WTC11 (cell line): ENCODE data around the gene RPL36. TPM values are rescaled to one million over a fixed set of nuclear protein-coding genes. Genes with fewer than 3 reads are reported as not detected.
"Not testable (repeated sequence)": the region's sequence is repeated elsewhere in the genome, so short reads cannot be mapped to it uniquely, and the experiment has no call there.

ENCODE experiments used
- ATAC-seq: fragments of 200-7000 bp; cut with Tn5 transposase; 2 replicates; pipeline ENCODE4 v1.10.0; 2021; ENCODE audit warnings: mild to moderate bottlenecking, moderate library complexity
- CTCF ChIA-PET: fragments of 300-600 bp; sonication (Branson Sonifier 250); formaldehyde crosslinking; loops from one replicate; lab custom pipeline; 2021; ENCODE audit warnings: antibody characterized with exemption; lab: Charles Lee
- POLR2A ChIA-PET: fragments of 350-600 bp; sonication (Branson Sonifier 250); formaldehyde crosslinking; loops from one replicate; lab custom pipeline; 2021; ENCODE audit warnings: antibody characterized with exemption; lab: Charles Lee
- DNase-seq: peaks from one replicate; pipeline ENCODE4 v3.0.0; 2021; ENCODE audit warnings: low spot score
- H3K27ac Mint-ChIP-seq: 2 replicates; pipeline ENCODE4 v1.8.0; 2021; ENCODE audit warnings: mixed read lengths
- H3K27me3 Mint-ChIP-seq: 2 replicates; pipeline ENCODE4 v1.8.0; 2021; ENCODE audit warnings: low read depth, mild to moderate bottlenecking, moderate library complexity, mixed read lengths
- H3K36me3 Mint-ChIP-seq: 2 replicates; pipeline ENCODE4 v1.8.0; 2021; ENCODE audit warnings: mixed read lengths
- H3K4me1 Mint-ChIP-seq: 2 replicates; pipeline ENCODE4 v1.8.0; 2022; ENCODE audit warnings: mixed read lengths
- H3K4me3 Mint-ChIP-seq: 2 replicates; pipeline ENCODE4 v1.8.0; 2021; ENCODE audit warnings: mild to moderate bottlenecking, moderate library complexity, mixed read lengths
- H3K9me3 Mint-ChIP-seq: 2 replicates; pipeline ENCODE4 v1.8.0; 2021; ENCODE audit warnings: mixed read lengths
- AFF4 ChIP-seq: sonication (generic); formaldehyde crosslinking; IDR thresholded peaks from 2 replicates; pipeline ENCODE4 v1.8.1; 2023; ENCODE audit warnings: mild to moderate bottlenecking, missing genetic modification reagents, borderline replicate concordance
- AR ChIP-seq: fragments of 250-450 bp; sonication (Bioruptor Pico); IDR thresholded peaks from 2 replicates; pipeline ENCODE4 v1.9.0; 2021; ENCODE audit warnings: mild to moderate bottlenecking
- ARID4B ChIP-seq: sonication (generic); formaldehyde crosslinking; IDR thresholded peaks from 2 replicates; pipeline ENCODE4 v1.8.0; 2023; ENCODE audit warnings: missing genetic modification reagents, mild to moderate bottlenecking, borderline replicate concordance
- CBFB ChIP-seq: sonication (generic); formaldehyde crosslinking; IDR thresholded peaks from 2 replicates; pipeline ENCODE4 v1.8.1; 2022; ENCODE audit warnings: mild to moderate bottlenecking, low read depth, missing genetic modification reagents
- ERG ChIP-seq: fragments of 250-450 bp; sonication (Bioruptor Pico); IDR thresholded peaks from 2 replicates; pipeline ENCODE4 v1.8.0; 2021; ENCODE audit warnings: mild to moderate bottlenecking
- ETV6 ChIP-seq: sonication (generic); formaldehyde crosslinking; IDR thresholded peaks from 2 replicates; pipeline ENCODE4 v1.8.1; 2022; ENCODE audit warnings: mild to moderate bottlenecking, missing genetic modification reagents
- FOXJ3 ChIP-seq: sonication (generic); formaldehyde crosslinking; IDR thresholded peaks from 2 replicates; pipeline ENCODE4 v1.9.0; 2021; ENCODE audit warnings: missing genetic modification reagents, mild to moderate bottlenecking, borderline replicate concordance
- GRHL2 ChIP-seq: fragments of 250-450 bp; sonication (Bioruptor Pico); IDR thresholded peaks from 2 replicates; pipeline ENCODE4 v1.8.0; 2022; ENCODE audit warnings: mild to moderate bottlenecking, moderate library complexity; ENCODE audit not compliant: insufficient replicate concordance, severe bottlenecking
- HMGA2 ChIP-seq: fragments of 250-450 bp; sonication (Bioruptor Pico); IDR thresholded peaks from 2 replicates; pipeline ENCODE4 v1.4.0; 2021; ENCODE audit warnings: mild to moderate bottlenecking, moderate library complexity
- JUN ChIP-seq: sonication (generic); formaldehyde crosslinking; IDR thresholded peaks from 2 replicates; pipeline ENCODE4 v1.8.0; 2023; ENCODE audit warnings: mild to moderate bottlenecking, missing genetic modification reagents
- NR1H2 ChIP-seq: sonication (generic); formaldehyde crosslinking; IDR thresholded peaks from 2 replicates; pipeline ENCODE4 v1.9.0; 2021; ENCODE audit warnings: mild to moderate bottlenecking, moderate library complexity, missing genetic modification reagents
- NR2C2 ChIP-seq: sonication (generic); formaldehyde crosslinking; IDR thresholded peaks from 2 replicates; pipeline ENCODE4 v1.8.0; 2022; ENCODE audit warnings: mild to moderate bottlenecking, missing genetic modification reagents
- NR3C1 ChIP-seq: sonication (generic); formaldehyde crosslinking; conservative IDR thresholded peaks from 2 replicates; pipeline ENCODE4 v1.8.1; 2023; ENCODE audit warnings: low read depth, mild to moderate bottlenecking, missing genetic modification reagents
- PRRX2 ChIP-seq: fragments of 250-450 bp; sonication (Bioruptor Pico); IDR thresholded peaks from 2 replicates; pipeline ENCODE4 v1.8.0; 2021; ENCODE audit warnings: mild to moderate bottlenecking
- RORB ChIP-seq: fragments of 250-450 bp; sonication (Bioruptor Pico); IDR thresholded peaks from 2 replicates; pipeline ENCODE4 v1.9.0; 2021; ENCODE audit warnings: mild to moderate bottlenecking
- ZBTB43 ChIP-seq: sonication (generic); formaldehyde crosslinking; IDR thresholded peaks from 2 replicates; pipeline ENCODE4 v1.8.1; 2023; ENCODE audit warnings: mild to moderate bottlenecking, missing genetic modification reagents
- ZNF671 ChIP-seq: fragments of 250-450 bp; sonication (Bioruptor Pico); IDR thresholded peaks from 2 replicates; pipeline ENCODE4 v1.8.0; 2021; ENCODE audit warnings: mild to moderate bottlenecking
- total RNA-seq: library from RNA; stranded (reverse); gene quantifications from 3 replicates; pipeline ENCODE4 v1.2.3, GENCODE V29; 2021
- TF ChIP-seq, protein P1 (sequence below): sonication (generic); formaldehyde crosslinking; IDR thresholded peaks from 2 replicates; pipeline ENCODE4 v1.8.1; 2022; ENCODE audit warnings: mild to moderate bottlenecking, moderate library complexity, missing genetic modification reagents
- TF ChIP-seq, protein P2 (sequence below): sonication (generic); formaldehyde crosslinking; IDR thresholded peaks from 2 replicates; pipeline ENCODE4 v1.8.1; 2023; ENCODE audit warnings: mild to moderate bottlenecking, missing genetic modification reagents, moderate library complexity
- TF ChIP-seq, protein P3 (sequence below): sonication (generic); formaldehyde crosslinking; IDR thresholded peaks from 2 replicates; pipeline ENCODE4 v1.8.1; 2023; ENCODE audit warnings: mild to moderate bottlenecking, moderate library complexity, missing genetic modification reagents

RPL36 gene
- total RNA-seq, 1 experiment from 2014 or later, result 1,080 TPM

- Mint-ChIP-seq H3K36me3 (peaks cover 61% of the 10 kb centered on the region), H3K27ac (no peak overlapping the region), H3K9me3 (peaks cover 5% of the 10 kb centered on the region; the same call in 1 of the 2 replicates), H3K27me3 (no peaks in the 10 kb centered on the region), H3K4me1 (no peaks in the 10 kb centered on the region), H3K4me3 (no peak overlapping the region)
- ChIA-PET CTCF (no interaction called here), POLR2A (no interaction called here)
- DNase-seq (no peak), ATAC-seq (no peak)
- TF ChIP-seq JUN (no peak), NR2C2 (CRISPR knock-in tag) (no peak), ETV6 (CRISPR knock-in tag) (no peak), NR1H2 (no peak), AFF4 (no peak), HMGA2 (CRISPR knock-in tag) (no peak), GRHL2 (no peak), AR (no peak), RORB (no peak), PRRX2 (CRISPR knock-in tag) (no peak), ZNF671 (no peak), CBFB (CRISPR knock-in tag) (no peak), ZBTB43 (CRISPR knock-in tag) (no peak), ARID4B (CRISPR knock-in tag) (no peak), ERG (CRISPR knock-in tag) (no peak), NR3C1 (no peak), FOXJ3 (CRISPR knock-in tag) (no peak)
- TF ChIP-seq, protein P1, sequence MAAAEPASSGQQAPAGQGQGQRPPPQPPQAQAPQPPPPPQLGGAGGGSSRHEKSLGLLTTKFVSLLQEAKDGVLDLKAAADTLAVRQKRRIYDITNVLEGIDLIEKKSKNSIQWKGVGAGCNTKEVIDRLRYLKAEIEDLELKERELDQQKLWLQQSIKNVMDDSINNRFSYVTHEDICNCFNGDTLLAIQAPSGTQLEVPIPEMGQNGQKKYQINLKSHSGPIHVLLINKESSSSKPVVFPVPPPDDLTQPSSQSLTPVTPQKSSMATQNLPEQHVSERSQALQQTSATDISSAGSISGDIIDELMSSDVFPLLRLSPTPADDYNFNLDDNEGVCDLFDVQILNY (CRISPR knock-in tag), result no peak
- TF ChIP-seq, protein P2, sequence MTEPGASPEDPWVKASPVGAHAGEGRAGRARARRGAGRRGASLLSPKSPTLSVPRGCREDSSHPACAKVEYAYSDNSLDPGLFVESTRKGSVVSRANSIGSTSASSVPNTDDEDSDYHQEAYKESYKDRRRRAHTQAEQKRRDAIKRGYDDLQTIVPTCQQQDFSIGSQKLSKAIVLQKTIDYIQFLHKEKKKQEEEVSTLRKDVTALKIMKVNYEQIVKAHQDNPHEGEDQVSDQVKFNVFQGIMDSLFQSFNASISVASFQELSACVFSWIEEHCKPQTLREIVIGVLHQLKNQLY (CRISPR knock-in tag), result no peak
- TF ChIP-seq, protein P3, sequence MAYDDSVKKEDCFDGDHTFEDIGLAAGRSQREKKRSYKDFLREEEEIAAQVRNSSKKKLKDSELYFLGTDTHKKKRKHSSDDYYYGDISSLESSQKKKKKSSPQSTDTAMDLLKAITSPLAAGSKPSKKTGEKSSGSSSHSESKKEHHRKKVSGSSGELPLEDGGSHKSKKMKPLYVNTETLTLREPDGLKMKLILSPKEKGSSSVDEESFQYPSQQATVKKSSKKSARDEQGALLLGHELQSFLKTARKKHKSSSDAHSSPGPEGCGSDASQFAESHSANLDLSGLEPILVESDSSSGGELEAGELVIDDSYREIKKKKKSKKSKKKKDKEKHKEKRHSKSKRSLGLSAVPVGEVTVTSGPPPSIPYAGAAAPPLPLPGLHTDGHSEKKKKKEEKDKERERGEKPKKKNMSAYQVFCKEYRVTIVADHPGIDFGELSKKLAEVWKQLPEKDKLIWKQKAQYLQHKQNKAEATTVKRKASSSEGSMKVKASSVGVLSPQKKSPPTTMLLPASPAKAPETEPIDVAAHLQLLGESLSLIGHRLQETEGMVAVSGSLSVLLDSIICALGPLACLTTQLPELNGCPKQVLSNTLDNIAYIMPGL (CRISPR knock-in tag), result no peak
These were observed 10.5 kb downstream of the RPL36 start for GRCh38 chr19:5700455-5701092.

DNA sequence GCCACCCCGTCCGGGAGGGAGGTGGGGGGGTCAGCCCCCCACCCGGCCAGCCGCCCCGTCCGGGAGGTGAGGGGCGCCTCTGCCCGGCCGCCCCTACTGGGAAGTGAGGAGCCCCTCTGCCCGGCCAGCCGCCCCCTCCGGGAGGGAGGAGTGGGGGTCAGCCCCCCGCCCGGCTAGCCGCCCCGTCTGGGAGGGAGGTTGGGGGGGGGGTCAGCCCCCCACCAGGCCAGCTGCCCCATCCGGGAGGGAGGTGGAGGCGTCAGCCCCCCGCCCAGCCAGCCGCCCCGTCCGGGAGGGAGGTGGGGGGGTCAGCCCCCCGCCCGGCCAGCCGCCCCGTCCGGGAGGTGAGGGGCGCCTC lies 11.9 kb downstream of the RPL36 start:
- CTCF ChIA-PET, DNase-seq, POLR2A ChIA-PET, H3K27me3 Mint-ChIP-seq, H3K9me3 Mint-ChIP-seq, ATAC-seq, H3K27ac Mint-ChIP-seq, H3K4me1 Mint-ChIP-seq, H3K4me3 Mint-ChIP-seq: not testable (repeated sequence)
- peaks cover 70% of the 10 kb centered on the region for H3K36me3 Mint-ChIP-seq
